Measurements from ENCODE around the gene MEGF6.

MEGF6 gene

DNA sequence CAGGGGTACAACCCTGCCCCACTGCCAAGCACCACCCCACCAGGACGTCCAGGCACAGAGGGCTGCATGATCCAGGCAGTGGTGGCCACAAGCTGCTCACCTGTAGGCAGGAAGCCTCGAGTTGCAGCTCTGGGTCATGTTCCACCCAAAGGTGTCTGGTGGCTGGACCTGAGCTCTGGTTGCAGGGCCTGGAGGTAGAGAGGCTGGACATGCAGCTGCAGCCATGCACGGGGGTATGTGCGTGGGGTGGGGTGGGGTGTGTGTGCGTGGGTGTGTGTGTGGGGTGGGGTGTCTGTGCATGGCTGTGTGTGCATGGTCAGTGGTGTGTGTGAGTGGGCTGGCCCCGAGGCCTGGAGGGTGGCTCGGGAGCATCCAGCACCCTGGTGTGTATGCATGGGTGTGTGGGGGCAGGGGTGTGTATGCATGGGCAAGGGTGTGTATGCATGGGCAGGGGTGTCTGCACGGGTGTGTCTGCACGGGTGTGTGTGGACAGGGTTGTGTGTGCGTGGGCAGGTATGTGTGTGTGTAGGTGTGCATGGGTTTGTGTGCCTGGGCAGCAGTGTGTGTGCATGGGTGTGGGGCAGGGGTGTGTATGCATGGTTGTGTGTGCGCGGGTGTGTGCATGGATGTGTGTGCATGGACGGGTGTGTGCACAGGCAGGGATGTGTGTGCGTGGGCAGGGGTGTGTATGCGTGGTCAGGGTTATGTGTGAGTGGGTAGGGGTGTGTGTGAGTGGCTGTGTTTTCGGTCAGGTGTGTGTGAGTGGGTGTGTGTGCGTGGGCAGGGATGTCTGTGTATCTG is 141.3 kb downstream of the MEGF6 start:
- no peaks in the 10 kb centered on the region for H3K4me1 ChIP-seq (ENCODE audit: control insufficient read depth, low read length)

DNA sequence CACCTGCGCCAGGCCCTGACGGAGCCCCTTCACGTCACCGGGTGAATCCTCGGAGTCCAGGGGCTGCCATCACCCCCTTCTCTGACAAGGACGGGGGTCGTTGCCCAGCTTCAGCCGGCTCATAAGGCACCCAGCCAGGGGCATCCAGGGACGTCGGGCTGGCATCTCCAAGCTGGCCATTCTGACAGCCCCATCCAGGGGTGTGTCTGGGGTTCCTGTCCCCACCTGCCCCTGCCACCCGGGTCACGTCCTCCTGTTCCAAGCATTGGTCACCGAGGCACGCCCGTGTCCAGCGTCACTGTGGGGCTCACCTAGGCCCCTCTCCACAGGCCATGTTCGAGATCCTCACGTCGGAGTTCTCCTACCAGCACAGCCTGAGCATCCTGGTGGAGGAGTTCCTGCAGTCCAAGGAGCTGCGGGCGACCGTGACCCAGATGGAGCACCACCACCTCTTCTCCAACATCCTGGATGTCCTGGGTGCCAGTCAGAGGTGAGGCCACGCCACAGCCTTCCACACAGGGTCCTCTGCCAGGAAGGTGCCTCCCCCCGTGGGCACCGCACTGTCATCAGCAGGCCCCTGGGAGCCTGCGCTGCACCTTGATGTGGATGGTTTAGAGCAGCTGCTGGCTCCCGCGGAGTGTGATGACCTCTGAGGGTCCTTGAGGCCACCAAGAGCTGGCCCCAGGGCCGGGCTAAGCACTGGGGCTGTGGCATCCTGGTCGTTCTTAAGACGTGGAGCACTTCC is 142.0 kb downstream of the MEGF6 start:
- H3K9me2 ChIP-seq (replicated peaks; ENCODE audit: control insufficient read depth, low read length): no peaks in the 10 kb centered on the region
- H3K9me3 ChIP-seq (ENCODE audit: control insufficient read depth, insufficient read depth, low read length): no peaks in the 10 kb centered on the region
- H3K36me3 ChIP-seq (ENCODE audit: control insufficient read depth, low read length): no peaks in the 10 kb centered on the region
- no peaks in the 10 kb centered on the region for H3K27me3 ChIP-seq (ENCODE audit: control insufficient read depth, low read length)
- no peak overlapping the region for H3K4me2 ChIP-seq (ENCODE audit: low read length)
- no peak for TF ChIP-seq EZH2phosphoT487 (IDR thresholded peaks at IDR 0.05; ENCODE audit: borderline replicate concordance, low read length)
- TF ChIP-seq, protein P1, sequence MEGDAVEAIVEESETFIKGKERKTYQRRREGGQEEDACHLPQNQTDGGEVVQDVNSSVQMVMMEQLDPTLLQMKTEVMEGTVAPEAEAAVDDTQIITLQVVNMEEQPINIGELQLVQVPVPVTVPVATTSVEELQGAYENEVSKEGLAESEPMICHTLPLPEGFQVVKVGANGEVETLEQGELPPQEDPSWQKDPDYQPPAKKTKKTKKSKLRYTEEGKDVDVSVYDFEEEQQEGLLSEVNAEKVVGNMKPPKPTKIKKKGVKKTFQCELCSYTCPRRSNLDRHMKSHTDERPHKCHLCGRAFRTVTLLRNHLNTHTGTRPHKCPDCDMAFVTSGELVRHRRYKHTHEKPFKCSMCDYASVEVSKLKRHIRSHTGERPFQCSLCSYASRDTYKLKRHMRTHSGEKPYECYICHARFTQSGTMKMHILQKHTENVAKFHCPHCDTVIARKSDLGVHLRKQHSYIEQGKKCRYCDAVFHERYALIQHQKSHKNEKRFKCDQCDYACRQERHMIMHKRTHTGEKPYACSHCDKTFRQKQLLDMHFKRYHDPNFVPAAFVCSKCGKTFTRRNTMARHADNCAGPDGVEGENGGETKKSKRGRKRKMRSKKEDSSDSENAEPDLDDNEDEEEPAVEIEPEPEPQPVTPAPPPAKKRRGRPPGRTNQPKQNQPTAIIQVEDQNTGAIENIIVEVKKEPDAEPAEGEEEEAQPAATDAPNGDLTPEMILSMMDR (IDR thresholded peaks at IDR 0.05; ENCODE audit: low read depth, low read length, poor library complexity, severe bottlenecking): no peak
- no peak overlapping the region for H3K27ac ChIP-seq (ENCODE audit: low read depth, low read length)
- no peaks in the 10 kb centered on the region for H4K20me1 ChIP-seq (ENCODE audit: control insufficient read depth, insufficient read depth, low read depth, low read length)
- no peak overlapping the region for H3K4me3 ChIP-seq (ENCODE audit: low read length)
- H3F3A ChIP-seq (ENCODE audit: control insufficient read depth, insufficient read depth): no peaks in the 10 kb centered on the region
- H3K79me2 ChIP-seq (ENCODE audit: control insufficient read depth, low read length): no peaks in the 10 kb centered on the region
- H3K4me1 ChIP-seq (ENCODE audit: control insufficient read depth, low read length): no peaks in the 10 kb centered on the region

More for the DNA sequence above, 141.3 kb downstream of the MEGF6 start:
- H3K9me2 ChIP-seq (replicated peaks; ENCODE audit: control insufficient read depth, low read length): no peaks in the 10 kb centered on the region
- no peaks in the 10 kb centered on the region for H3K36me3 ChIP-seq (ENCODE audit: control insufficient read depth, low read length)
- H3K9me3 ChIP-seq (ENCODE audit: control insufficient read depth, insufficient read depth, low read length): no peaks in the 10 kb centered on the region
- no peaks in the 10 kb centered on the region for H3F3A ChIP-seq (ENCODE audit: control insufficient read depth, insufficient read depth)
- H3K4me2 ChIP-seq (ENCODE audit: low read length): no peak overlapping the region
- H3K27me3 ChIP-seq (ENCODE audit: control insufficient read depth, low read length): no peaks in the 10 kb centered on the region
- TF ChIP-seq, protein P1 (IDR thresholded peaks at IDR 0.05; ENCODE audit: low read depth, low read length, poor library complexity, severe bottlenecking): no peak
- no peak for TF ChIP-seq EZH2phosphoT487 (IDR thresholded peaks at IDR 0.05; ENCODE audit: borderline replicate concordance, low read length)
- no peak overlapping the region for H3K27ac ChIP-seq (ENCODE audit: low read depth, low read length)
- H3K79me2 ChIP-seq (ENCODE audit: control insufficient read depth, low read length): no peaks in the 10 kb centered on the region
- no peak overlapping the region for H3K4me3 ChIP-seq (ENCODE audit: low read length)
- no peaks in the 10 kb centered on the region for H4K20me1 ChIP-seq (ENCODE audit: control insufficient read depth, insufficient read depth, low read depth, low read length)

DNA sequence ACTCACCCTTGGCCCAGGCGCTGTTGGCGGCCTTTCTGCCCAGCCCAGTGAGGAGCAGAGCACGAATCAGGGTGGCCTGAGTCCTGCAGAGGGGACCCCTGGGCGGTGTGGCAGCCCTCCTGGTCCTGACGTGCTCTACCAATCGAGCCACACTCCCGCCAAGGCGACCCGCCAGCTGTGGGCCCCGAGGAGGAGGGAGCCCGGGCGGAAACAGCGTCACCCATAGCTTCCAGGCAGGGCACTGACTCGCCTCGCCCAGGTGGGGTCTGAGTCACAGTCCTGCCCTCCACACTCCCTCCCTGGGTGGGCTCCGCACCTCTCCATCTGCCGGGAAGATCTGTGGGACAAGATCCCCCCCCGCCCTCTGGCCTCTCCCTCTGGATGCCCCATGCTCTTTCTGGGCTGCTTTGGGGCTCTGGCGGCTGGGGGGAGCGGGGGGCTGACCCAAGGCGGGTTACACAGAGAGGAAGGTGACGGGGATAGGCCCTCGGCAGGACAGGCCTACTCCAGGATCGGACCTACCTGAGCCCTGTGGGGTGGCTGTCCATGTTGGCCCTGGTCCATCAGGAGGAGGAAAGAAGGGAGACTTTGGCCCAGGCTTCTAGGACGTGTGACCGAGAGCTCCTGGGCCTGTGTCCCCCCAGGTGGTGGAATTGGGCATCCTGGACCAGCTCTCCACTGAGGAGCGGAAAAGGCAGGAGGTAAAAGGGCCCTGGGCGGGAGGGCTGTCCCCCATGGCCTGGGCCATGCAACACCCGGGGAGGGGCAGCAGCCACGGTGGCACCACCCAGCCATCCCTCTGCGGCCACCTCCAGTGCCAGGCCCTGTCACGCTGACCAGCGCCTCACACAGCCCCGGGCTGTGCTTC is 142.8 kb downstream of the MEGF6 start:
- Histone ChIP-seq H3K27me3 (ENCODE audit: control insufficient read depth, low read length) (no peaks in the 10 kb centered on the region), H3K79me2 (ENCODE audit: control insufficient read depth, low read length) (no peaks in the 10 kb centered on the region), H3K27ac (ENCODE audit: low read depth, low read length) (no peak overlapping the region), H3F3A (ENCODE audit: control insufficient read depth, insufficient read depth) (no peaks in the 10 kb centered on the region), H3K36me3 (ENCODE audit: control insufficient read depth, low read length) (no peaks in the 10 kb centered on the region), H3K4me3 (ENCODE audit: low read length) (no peak overlapping the region), H3K9me2 (replicated peaks; ENCODE audit: control insufficient read depth, low read length) (no peaks in the 10 kb centered on the region), H3K9me3 (ENCODE audit: control insufficient read depth, insufficient read depth, low read length) (no peaks in the 10 kb centered on the region), H3K4me1 (ENCODE audit: control insufficient read depth, low read length) (no peaks in the 10 kb centered on the region), H3K4me2 (ENCODE audit: low read length) (no peak overlapping the region), H4K20me1 (ENCODE audit: control insufficient read depth, insufficient read depth, low read depth, low read length) (no peaks in the 10 kb centered on the region)
- TF ChIP-seq, protein P1 (IDR thresholded peaks at IDR 0.05; ENCODE audit: low read depth, low read length, poor library complexity, severe bottlenecking): no peak
- TF ChIP-seq EZH2phosphoT487 (IDR thresholded peaks at IDR 0.05; ENCODE audit: borderline replicate concordance, low read length): no peak
